ENCODE data around the gene ZNF277.

- TF ChIP-seq CTCF (IDR thresholded peaks at IDR 0.05) (no peak), POLR2A (IDR thresholded peaks at IDR 0.05) (no peak)
Observed at GRCh38 chr7:112184455-112184854, 22.0 kb upstream of the ZNF277 start.

Measured in tibial nerve (tissue), 3 donors.